ENCODE results near the gene ADAP2. TPM values are rescaled to one million over a fixed set of nuclear protein-coding genes. Genes with fewer than 3 reads are reported as not detected.

Gene ADAP2
- total RNA-seq, 1 experiment from 2014 or later: 1.2 TPM

DNA sequence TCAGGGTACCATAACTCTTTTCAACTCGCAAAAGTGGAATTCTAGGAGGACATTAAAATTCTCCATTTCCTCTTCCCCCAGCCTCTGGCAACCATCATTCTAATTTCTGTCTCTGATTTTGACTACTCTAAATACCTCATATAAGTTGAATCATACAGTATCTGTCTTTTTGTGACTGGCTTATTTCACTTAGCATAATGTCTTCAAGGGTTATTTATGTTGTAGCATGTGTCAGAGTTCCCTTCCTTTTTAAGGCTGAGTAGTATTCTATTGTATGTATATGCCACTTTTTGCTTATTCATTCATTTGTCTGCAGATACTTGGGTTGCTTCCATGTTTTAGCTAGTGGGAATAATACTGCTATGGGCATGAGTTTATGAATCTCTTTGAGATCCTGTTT lies 61.1 kb downstream of the ADAP2 start:
- no peaks in the 10 kb centered on the region for H3K27me3 Mint-ChIP-seq (ENCODE audit: low read depth)
- H3K36me3 Mint-ChIP-seq: peaks cover 7% of the 10 kb centered on the region
- ChIA-PET CTCF (no interaction called here), POLR2A (no interaction called here)
- ATAC-seq (no peak), DNase-seq (ENCODE audit: low spot score) (no peak)
- no peak for TF ChIP-seq RELA (CRISPR knock-in tag; IDR thresholded peaks at IDR 0.05; ENCODE audit: borderline replicate concordance)
- no peak for TF ChIP-seq STAT6 (CRISPR knock-in tag; conservative IDR thresholded peaks at IDR 0.05; ENCODE audit: low read depth)
- no peak for TF ChIP-seq ZNF232 (CRISPR knock-in tag; IDR thresholded peaks at IDR 0.05)
- TF ChIP-seq ZNF396 (CRISPR knock-in tag; IDR thresholded peaks at IDR 0.05; ENCODE audit: borderline replicate concordance): no peak
- TF ChIP-seq JAZF1 (CRISPR knock-in tag; IDR thresholded peaks at IDR 0.05): no peak
- TF ChIP-seq ZNF416 (CRISPR knock-in tag; IDR thresholded peaks at IDR 0.05): no peak
- TF ChIP-seq PRRX2 (CRISPR knock-in tag; IDR thresholded peaks at IDR 0.05): no peak
- TF ChIP-seq, protein P1, sequence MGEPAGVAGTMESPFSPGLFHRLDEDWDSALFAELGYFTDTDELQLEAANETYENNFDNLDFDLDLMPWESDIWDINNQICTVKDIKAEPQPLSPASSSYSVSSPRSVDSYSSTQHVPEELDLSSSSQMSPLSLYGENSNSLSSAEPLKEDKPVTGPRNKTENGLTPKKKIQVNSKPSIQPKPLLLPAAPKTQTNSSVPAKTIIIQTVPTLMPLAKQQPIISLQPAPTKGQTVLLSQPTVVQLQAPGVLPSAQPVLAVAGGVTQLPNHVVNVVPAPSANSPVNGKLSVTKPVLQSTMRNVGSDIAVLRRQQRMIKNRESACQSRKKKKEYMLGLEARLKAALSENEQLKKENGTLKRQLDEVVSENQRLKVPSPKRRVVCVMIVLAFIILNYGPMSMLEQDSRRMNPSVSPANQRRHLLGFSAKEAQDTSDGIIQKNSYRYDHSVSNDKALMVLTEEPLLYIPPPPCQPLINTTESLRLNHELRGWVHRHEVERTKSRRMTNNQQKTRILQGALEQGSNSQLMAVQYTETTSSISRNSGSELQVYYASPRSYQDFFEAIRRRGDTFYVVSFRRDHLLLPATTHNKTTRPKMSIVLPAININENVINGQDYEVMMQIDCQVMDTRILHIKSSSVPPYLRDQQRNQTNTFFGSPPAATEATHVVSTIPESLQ (CRISPR knock-in tag; IDR thresholded peaks at IDR 0.05): no peak
- no peak for TF ChIP-seq TEAD4 (CRISPR knock-in tag; IDR thresholded peaks at IDR 0.05)
- TF ChIP-seq CTCF (IDR thresholded peaks at IDR 0.05): no peak
- TF ChIP-seq TEAD1 (CRISPR knock-in tag; IDR thresholded peaks at IDR 0.05): no peak
- no peak for TF ChIP-seq CBFB (CRISPR knock-in tag; IDR thresholded peaks at IDR 0.05; ENCODE audit: low read depth)
- TF ChIP-seq ZNF121 (CRISPR knock-in tag; IDR thresholded peaks at IDR 0.05): no peak
- no peak for TF ChIP-seq GRHL2 (CRISPR knock-in tag; IDR thresholded peaks at IDR 0.05; ENCODE audit: insufficient replicate concordance, severe bottlenecking)
- no peak for TF ChIP-seq FOXP4 (CRISPR knock-in tag; IDR thresholded peaks at IDR 0.05)
- no peak for TF ChIP-seq ARID4B (CRISPR knock-in tag; IDR thresholded peaks at IDR 0.05; ENCODE audit: borderline replicate concordance)
- no peak overlapping the region for H3K27ac Mint-ChIP-seq
- H3K4me1 Mint-ChIP-seq: peaks cover 2% of the 10 kb centered on the region; the same call in 1 of the 2 replicates
- H3K4me3 Mint-ChIP-seq: no peak overlapping the region
- peaks cover 4% of the 10 kb centered on the region for H3K9me3 Mint-ChIP-seq

Data from WTC11 (cell line).